Loucy (cell line): ENCODE data around the gene ODF2.

Experiments used
- H2AFZ ChIP-seq: fragments of 200-600 bp; sonication (generic); 2 replicates; pipeline ENCODE4 v1.6.0; 2016; ENCODE audit warnings: antibody characterized with exemption, mild to moderate bottlenecking, low read length, moderate library complexity
- H3F3A ChIP-seq: fragments of 200-600 bp; 2 replicates; pipeline ENCODE4 v1.6.0; 2016; ENCODE audit warnings: antibody characterized with exemption, low read depth, mild to moderate bottlenecking
- H3K27me3 ChIP-seq: fragments of 200-600 bp; sonication (generic); 2 replicates; pipeline ENCODE4 v1.6.1; 2014; ENCODE audit warnings: low read length, mild to moderate bottlenecking; ENCODE audit not compliant: insufficient read depth, poor library complexity, severe bottlenecking
- H3K36me3 ChIP-seq: fragments of 200-600 bp; sonication (generic); 2 replicates; pipeline ENCODE4 v1.6.1; 2016; ENCODE audit warnings: low read length; ENCODE audit not compliant: insufficient read depth
- H3K4me1 ChIP-seq: fragments of 200-600 bp; sonication (generic); 2 replicates; pipeline ENCODE4 v1.5.1; 2014; ENCODE audit warnings: low read length, mild to moderate bottlenecking; ENCODE audit not compliant: insufficient read depth, poor library complexity, severe bottlenecking
- H3K4me2 ChIP-seq: fragments of 200-600 bp; sonication (generic); 2 replicates; pipeline ENCODE4 v1.6.0; 2014; ENCODE audit warnings: antibody characterized with exemption, low read length, low read depth, mild to moderate bottlenecking; ENCODE audit not compliant: poor library complexity, severe bottlenecking
- H3K4me3 ChIP-seq: fragments of 200-600 bp; sonication (generic); 2 replicates; pipeline ENCODE4 v1.5.1; 2014; ENCODE audit warnings: low read length, mild to moderate bottlenecking, mixed read lengths; ENCODE audit not compliant: poor library complexity, severe bottlenecking
- H3K79me2 ChIP-seq: fragments of 200-600 bp; sonication (generic); 2 replicates; pipeline ENCODE4 v1.6.1; 2014; ENCODE audit warnings: low read length; ENCODE audit not compliant: insufficient read depth
- H3K9ac ChIP-seq: fragments of 200-600 bp; sonication (generic); 2 replicates; pipeline ENCODE4 v1.6.0; 2014; ENCODE audit warnings: mild to moderate bottlenecking, low read depth, low read length, moderate library complexity; ENCODE audit not compliant: poor library complexity, severe bottlenecking
- H3K9me2 ChIP-seq: fragments of 200-600 bp; sonication (generic); replicated peaks from 2 replicates; pipeline ENCODE4 v1.6.1; 2016; ENCODE audit warnings: low read depth, low read length, mixed read lengths
- H3K9me3 ChIP-seq: fragments of 200-600 bp; sonication (generic); 2 replicates; pipeline ENCODE4 v1.6.1; 2014; ENCODE audit warnings: mild to moderate bottlenecking, antibody characterized with exemption, low read length, low read depth; ENCODE audit not compliant: insufficient read depth
- H4K20me1 ChIP-seq: fragments of 200-600 bp; sonication (generic); 2 replicates; pipeline ENCODE4 v1.6.0; 2014; ENCODE audit warnings: antibody characterized with exemption, low read length, mild to moderate bottlenecking; ENCODE audit not compliant: insufficient read depth, poor library complexity, severe bottlenecking
- EZH2phosphoT487 ChIP-seq: fragments of 200-600 bp; IDR thresholded peaks from 2 replicates; pipeline ENCODE4 v1.6.1; 2018; ENCODE audit warnings: antibody characterized with exemption, mild to moderate bottlenecking, moderate library complexity, borderline replicate concordance
- TF ChIP-seq, protein P1 (sequence below): fragments of 200-600 bp; sonication (generic); conservative IDR thresholded peaks from 2 replicates; pipeline ENCODE4 v1.5.1; 2014; ENCODE audit warnings: mild to moderate bottlenecking, antibody characterized with exemption, low read length

Gene ODF2

GRCh38 chr9:128435611-128436010, 20.2 kb upstream of the ODF2 start:
- Histone ChIP-seq H3K27me3 (no peaks in the 10 kb centered on the region), H3K4me2 (no peak overlapping the region), H3K9me3 (no peaks in the 10 kb centered on the region), H3K4me3 (no peak overlapping the region), H3K9me2 (no peaks in the 10 kb centered on the region), H2AFZ (no peak overlapping the region), H3K36me3 (no peaks in the 10 kb centered on the region), H3K79me2 (no peaks in the 10 kb centered on the region), H3F3A (no peaks in the 10 kb centered on the region), H4K20me1 (no peaks in the 10 kb centered on the region), H3K9ac (no peak overlapping the region), H3K4me1 (no peaks in the 10 kb centered on the region)
- TF ChIP-seq EZH2phosphoT487, result no peak
- TF ChIP-seq, protein P1, sequence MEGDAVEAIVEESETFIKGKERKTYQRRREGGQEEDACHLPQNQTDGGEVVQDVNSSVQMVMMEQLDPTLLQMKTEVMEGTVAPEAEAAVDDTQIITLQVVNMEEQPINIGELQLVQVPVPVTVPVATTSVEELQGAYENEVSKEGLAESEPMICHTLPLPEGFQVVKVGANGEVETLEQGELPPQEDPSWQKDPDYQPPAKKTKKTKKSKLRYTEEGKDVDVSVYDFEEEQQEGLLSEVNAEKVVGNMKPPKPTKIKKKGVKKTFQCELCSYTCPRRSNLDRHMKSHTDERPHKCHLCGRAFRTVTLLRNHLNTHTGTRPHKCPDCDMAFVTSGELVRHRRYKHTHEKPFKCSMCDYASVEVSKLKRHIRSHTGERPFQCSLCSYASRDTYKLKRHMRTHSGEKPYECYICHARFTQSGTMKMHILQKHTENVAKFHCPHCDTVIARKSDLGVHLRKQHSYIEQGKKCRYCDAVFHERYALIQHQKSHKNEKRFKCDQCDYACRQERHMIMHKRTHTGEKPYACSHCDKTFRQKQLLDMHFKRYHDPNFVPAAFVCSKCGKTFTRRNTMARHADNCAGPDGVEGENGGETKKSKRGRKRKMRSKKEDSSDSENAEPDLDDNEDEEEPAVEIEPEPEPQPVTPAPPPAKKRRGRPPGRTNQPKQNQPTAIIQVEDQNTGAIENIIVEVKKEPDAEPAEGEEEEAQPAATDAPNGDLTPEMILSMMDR, result no peak

GRCh38 chr9:128438343-128439109, 17.3 kb upstream of the ODF2 start:
- Histone ChIP-seq H3F3A (no peaks in the 10 kb centered on the region), H4K20me1 (no peaks in the 10 kb centered on the region), H3K4me3 (no peak overlapping the region), H3K79me2 (no peaks in the 10 kb centered on the region), H3K9ac (no peak overlapping the region), H3K27me3 (no peaks in the 10 kb centered on the region), H3K36me3 (no peaks in the 10 kb centered on the region), H3K9me3 (no peaks in the 10 kb centered on the region), H3K9me2 (no peaks in the 10 kb centered on the region), H3K4me2 (no peak overlapping the region), H3K4me1 (no peaks in the 10 kb centered on the region), H2AFZ (peak overlapping the region; percentile 61; the same call in 1 of the 2 replicates)
- TF ChIP-seq, protein P1, result peak; percentile 92
- TF ChIP-seq EZH2phosphoT487, result no peak

- Histone ChIP-seq H3K9me2 (no peaks in the 10 kb centered on the region), H4K20me1 (no peaks in the 10 kb centered on the region), H3K27me3 (no peaks in the 10 kb centered on the region), H3K4me1 (no peaks in the 10 kb centered on the region), H3K9ac (no peak overlapping the region), H3K4me3 (no peak overlapping the region), H3K79me2 (no peaks in the 10 kb centered on the region), H3K4me2 (no peak overlapping the region), H3F3A (no peaks in the 10 kb centered on the region), H3K36me3 (no peaks in the 10 kb centered on the region), H2AFZ (no peak overlapping the region), H3K9me3 (no peaks in the 10 kb centered on the region)
- TF ChIP-seq, protein P1, result no peak
- no peak for TF ChIP-seq EZH2phosphoT487
Observed at GRCh38 chr9:128439273-128439672, 16.5 kb upstream of the ODF2 start.
